ENCODE results near the gene DCTN2.

The DCTN2 gene

DNA sequence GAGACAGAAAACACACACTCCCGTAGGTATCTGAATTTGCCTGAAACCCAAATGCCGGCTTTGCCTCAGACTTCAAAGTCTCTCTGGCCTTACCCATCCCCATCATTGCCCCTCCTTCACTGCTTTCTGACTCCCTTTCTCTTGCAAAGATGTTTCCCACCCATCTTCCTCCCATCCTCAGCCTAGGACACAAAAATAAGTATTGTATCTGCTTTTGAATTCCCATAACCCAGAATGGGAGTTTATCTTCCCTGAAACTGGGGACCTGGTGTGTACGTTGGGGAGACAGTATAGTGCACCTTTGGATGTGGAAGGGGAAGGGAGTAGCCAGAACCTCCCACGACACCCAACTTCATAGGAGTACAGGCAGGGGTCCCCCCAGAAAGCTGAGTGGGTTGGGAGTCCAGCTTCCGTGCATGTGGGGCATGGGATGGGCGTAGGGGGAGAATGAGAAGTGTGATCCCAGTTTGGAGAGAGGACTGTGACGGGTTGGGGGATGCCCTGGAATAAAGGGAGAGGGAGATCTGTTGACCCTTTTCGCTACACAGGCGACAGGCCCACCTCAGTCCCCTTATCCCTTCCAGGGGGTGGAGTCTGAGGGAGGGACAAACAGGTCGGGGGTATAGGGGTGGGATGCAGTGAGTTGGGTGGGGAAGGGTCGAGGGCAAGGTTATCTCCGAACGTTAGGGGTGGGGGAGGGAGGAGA is 2.4 kb upstream of the DCTN2 start:
- no peak for DNase-seq

DNA sequence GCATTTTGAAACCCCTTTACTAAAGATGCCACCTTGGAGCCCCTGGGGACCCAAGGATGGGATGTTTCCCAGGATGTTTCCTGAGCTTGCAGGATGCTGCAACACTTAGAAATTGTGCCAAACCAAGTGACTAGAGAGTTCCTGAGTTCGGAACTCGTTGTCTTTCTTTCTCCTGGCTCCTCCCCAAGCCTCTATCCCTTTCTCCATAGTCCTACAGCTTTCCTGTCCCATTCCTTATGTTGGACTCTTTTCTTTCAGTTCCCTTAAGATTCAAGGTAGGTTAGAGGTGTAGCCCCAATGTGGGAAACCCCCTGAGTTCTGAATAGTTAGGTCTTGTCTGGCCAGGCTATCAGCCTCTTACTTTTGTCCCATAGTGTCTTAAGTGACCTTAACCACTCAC is 1.5 kb upstream of the DCTN2 start:
- no peak for DNase-seq

DNA sequence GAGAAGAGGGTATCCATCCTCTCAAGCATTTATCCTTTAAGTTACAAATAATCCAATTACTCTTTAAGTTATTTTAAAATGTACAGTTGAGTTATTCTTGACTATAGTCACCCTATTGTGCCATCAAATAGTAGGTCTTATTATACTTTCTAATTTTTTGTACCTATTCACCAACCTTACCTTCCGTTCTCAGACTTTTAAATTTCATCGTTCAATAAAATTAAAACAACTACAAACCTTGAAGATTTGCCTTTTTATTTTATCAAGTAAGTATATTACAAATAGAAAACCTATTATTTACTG is 972 bp upstream of the DCTN2 start:
- no peak for DNase-seq

DNA sequence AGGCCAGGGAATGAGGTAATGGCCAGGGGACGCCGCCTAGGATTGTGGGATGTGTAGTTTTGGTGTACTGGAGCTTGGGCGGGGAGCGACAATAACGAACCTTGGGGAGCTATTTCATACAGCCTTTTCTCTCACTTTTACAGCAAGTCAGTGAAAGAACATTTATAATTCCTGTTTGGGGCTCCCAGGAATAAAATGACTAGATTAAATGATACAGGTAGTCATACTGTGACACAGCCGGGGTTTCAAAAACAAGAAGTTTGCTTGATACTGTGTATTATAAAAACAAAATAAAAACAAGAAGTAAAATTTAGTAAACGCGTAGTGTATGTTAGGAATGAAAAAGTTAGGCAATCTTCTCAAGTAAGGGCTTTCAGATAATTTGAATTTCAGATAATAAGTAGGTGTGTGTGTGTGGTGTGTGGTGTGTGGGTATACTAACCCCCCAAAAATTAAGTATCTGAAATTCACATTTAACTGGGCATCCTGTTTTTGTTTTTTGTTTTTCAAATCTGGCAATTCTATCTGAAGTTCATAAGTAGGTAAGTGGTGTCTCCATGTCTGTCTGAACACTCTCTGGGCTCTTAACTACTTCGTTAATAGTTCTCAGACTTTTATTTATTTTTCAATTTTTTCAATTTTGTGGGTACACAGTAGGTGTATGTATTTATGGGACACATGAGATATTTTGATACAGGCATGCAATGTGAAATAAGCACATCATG is 458 bp upstream of the DCTN2 start:
- DNase-seq, result no peak

DNA sequence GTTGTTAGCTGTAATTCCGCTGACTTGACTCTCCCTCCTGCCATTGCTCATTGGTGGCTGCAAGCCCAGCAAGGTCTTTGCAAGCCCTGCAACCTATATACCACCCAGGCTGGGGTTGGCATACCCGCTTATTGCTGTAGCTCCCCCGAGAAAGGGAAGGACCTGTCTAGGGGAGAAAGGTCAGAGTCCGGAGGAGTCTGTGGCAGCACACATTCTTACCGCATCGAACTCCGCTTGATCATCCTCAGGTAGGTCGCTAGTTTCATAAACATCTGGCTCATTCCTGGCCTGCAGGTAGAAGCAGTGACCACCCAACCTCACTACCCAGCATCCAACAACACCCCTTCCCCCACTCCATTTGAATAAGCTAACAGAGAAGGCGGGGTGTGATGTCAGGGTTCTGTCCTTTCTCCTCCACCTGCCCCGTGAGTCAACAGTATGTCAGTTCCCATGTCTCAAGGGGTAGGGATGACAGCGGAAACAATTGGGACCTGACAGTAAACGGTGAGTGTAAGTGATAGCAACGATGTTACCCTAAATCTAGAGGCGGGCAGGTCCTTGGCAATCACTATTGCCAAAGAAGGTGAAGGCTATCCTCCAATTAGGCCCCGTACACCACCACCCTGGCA is 1.1 kb downstream of the DCTN2 start:
- no peak for DNase-seq

DNA sequence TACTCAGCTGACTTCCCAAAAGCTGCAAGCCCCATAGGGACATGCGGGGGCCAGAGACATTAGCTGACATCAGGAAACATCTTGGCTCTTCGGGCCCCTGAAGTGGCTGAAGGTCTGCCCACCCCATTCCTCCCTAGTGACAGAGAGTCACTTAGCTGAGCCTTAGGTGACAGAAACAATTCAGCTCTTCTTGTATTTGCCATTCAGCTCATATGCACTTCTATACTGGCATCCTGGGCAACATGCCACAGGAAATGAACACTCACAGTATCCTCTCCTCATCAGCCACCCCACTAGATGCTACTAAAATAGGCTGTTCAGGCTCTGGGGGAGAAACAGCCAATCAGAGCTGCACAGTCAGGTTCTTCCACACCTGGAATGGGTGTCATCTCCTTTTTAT is 3.4 kb downstream of the DCTN2 start:
- no peak for DNase-seq

DNA sequence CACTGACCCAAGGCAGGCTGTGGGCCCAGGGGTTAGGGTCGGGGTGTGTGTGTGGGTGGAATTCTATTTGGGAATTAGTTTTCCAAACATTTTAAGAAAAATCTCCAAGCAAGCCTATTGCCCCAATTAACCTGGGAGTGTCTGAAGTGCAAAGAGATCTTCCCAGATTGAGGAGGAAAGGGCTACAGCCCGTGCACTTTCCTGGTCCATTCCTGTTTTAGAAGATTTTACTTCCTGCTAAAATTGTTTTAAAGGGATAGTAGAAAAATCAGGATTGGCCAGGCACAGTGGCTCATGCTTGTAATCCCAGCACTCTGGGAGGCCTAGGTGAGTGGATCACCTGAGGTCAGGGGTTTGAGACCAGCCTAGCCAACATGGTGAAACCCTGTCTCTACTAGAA is 5.3 kb downstream of the DCTN2 start:
- DNase-seq, result no peak

DNA sequence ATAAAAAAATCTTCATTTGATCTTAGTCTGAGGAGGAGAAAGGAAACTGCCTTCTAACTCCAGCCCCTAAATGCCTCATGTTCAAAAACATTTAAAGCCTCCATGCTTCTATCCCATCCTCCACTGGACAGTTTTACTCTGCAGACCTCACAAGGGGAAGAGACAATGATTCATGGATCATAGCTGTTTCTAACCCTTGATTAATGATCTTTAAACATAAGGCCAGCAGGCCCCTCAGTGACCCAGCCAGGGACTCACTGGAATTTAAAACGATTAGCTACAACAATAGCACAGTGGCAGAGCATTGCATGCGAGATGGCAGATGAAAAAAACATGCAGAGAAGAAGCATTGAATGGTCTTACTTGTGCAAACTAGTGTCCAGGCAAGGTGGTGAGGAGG is 6.0 kb downstream of the DCTN2 start:
- DNase-seq, result no peak

DNA sequence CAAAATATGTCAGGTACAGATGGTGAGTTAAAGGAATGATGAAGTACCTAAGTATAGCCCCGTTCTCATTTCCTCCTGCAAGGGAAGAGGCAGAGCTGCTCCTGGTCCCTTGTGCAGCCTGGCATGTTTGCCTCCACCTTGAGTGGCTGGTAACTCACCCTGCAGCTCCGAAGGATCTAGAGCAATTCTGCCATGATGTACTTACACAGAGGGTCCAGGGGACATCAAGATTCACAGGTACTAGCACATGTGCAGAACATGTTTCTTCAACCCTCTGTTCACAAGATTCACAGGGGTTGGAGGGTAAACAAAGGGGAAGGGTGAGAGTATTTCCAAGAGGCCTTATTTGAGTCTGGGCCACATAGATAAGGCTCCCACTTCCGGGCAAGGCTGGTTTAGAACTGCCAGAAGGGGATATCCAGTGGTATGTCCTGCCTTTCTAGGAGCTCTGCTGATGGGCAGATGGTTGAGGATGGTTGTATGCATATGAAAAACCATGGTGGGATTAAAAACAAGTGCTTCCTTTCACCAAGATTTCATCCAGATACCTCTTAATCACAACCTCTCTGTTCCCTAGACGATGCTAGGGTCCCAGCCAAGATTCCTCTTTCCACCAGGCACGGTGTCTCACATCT is 7.7 kb downstream of the DCTN2 start:
- DNase-seq, result no peak

DNA sequence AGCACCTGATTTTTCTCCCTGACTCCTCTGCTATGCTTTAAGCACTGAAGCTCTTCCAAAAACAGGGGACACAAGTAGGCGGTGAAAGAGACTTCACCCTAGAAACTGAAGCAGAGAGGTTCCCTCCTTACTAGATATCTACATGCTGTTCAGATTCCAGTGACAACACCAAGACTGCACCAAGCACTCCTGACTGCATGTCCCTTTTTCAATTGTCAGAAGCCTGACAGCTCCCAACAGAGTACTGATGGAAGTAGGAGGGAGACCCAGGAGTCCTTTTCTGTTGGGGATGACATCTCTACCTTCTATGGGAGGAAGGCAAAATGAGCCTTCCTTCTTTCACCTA is 10.4 kb downstream of the DCTN2 start:
- no peak for DNase-seq

DNA sequence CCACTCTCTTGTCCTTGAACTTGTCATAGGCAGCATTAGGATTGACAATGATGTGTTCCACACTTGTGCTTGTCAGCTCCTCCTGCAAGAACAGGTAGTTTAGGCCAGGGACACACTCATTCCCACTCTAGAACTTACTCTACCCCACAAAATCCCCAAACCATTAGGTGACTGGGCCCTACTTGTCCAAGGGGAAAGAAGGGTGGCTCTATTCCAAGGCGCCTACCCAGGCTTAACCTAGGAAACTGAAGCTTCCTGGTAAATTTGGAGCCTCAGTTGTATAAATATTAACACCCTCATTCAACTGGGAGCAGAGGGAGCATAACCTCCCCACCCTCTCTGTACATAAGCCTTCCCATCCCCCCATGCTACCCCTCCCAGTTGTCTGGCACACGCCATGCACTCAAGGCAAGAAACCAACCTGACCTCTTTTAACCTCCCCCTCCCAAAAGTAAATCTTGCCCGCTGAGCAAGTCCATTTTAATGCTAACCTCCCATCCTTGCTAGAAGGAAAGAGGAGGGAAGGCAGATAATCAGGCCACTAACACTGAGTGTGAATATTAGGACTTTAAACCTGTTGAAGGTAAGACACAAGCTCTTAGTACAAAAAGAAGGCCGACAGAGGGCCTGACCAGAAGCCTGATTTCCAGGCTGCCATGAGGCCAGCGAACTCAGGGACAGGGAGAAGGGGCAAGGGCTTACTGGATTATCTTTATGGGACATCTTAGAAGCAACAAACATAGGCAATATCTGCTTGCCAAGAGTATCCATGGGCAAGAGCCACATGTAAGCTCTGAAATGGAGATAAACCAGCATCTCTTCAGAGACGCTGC is 11.0 kb downstream of the DCTN2 start:
- DNase-seq, result no peak

DNA sequence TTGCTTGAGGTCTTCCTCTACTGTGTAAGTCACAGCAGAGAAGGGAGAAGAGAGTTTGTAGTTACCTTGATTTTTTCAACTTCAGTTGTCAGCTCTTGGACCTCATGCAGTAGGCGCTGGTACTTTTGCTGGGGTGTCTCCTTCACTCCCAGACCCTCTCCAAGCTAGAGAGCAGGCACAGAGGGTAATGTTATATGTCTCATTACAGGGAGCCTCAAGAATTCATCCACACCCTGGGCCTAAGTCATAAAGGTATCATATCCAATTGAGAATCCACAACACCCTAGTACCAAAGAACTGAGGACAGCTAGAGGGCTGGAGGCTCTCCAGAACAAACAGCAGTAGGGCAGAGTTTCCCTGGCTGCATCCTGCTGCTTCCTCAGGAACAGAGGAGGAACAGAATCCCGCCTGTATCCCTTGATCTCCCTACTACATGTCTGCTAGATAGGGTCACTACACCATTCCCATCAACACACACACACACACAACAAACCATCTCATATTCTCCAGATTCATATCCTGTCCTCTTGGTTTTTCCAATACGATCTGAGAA is 11.9 kb downstream of the DCTN2 start:
- DNase-seq, result no peak

DNA sequence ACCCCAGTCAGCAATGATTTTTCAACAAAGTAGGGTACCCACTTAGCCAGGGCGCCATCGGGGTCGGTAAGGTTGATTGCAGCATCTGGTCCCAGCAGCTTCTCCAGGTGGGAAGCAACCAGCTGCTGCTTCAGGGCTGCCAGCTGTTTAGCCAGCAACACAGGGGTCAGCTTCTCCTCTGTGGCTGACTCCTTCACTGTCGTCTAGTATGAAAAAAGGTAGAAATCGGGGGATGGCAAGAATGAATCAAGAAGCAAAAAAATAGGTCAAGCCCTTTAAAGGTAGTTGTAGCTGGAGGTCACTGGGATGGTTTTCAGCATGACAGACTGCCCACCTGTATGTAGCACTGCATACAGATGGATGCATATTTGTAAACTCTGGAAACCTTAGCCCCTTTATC is 12.7 kb downstream of the DCTN2 start:
- DNase-seq, result no peak

DNA sequence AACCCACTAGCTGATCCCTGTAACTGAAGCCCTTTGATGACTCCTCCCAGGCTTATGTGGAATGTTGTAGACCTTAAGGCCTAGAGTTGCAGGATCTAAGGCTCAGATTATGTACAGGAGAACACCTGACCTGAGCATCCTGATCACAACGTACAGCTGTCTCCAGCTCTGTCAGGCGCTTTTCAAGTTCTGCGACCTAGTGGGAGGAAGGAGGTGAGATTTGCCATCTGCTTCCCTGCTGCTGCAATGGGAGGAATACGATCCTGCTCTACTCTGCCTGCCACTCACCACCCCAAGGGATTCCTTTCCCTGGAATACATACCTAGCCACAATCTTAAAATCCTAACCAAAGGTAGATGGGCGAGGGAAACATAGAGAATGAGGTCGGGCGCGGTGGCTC is 13.9 kb downstream of the DCTN2 start:
- DNase-seq, result no peak

DNA sequence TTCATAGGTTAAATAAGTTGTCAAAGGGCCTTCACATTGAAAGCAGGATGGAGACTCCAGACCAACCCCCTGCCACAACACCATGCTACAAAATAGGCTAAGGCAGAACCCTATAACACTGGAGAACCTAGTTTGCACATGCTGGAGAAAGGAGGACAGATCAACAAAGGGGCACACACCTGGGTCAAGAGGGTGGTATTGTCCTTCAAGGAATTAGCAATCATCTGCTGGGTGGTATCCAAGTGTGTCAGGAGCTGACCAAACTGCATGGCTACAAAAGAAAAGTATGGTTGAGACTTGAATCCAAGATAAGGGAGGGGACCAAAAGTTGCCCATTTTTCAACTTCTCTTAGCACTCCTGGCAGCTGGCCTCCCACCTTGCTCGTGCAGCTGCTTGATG is 15.2 kb downstream of the DCTN2 start:
- no peak for DNase-seq

DNA sequence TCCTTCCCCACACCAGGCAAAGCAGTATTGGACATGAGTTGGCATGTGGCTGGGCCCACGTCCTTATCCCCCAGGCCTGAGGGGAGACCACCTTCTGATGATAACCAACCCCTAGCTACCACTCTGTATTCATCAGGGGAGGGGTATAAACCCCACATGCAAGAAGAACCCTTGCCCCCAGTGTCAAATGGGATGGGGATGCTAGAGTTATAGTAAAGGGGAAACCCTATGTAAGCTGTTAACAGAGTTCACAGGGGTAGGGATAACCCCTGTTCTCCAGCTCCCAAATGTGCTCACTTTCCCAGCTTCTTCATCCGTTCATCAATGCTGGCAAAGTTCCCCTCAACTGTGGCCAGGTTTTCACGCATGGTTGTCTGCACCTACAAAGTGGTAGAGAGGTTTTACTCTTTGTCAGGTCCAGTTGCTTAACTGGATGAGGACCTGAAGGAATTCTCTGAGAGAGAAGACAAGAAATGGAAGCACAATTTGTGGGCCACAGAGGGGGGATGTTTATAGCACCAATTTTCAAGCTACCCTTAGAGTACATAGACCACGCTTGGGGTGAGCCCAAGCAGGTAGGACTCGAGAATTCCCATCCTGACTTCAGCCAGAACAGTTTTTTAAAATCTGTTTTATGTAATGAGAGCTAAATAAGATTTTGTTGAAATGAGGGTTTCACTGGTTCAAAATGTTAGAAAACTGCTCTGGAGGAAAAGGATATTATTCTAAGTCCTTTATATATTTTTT is 16.4 kb downstream of the DCTN2 start:
- DNase-seq, result no peak

DNA sequence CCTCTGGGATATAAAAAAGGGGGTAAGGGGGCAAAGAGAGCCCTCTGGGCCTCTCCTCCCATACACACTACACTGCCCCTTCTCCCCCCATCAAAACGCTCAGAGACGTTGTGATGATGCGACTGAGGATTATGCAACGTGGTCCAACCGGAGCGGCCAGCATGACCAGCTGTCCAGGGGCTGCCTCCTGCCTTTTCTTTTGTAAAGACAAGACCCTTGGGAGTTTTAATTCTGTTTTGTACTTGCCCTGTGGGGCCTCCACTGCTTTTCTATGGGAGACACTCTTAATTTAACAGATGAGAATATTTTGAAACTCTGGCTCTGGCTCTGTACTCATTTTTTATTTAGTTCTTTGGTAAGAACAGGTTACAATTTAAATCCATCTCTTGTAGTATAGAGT is 17.2 kb downstream of the DCTN2 start:
- no peak for DNase-seq

DNA sequence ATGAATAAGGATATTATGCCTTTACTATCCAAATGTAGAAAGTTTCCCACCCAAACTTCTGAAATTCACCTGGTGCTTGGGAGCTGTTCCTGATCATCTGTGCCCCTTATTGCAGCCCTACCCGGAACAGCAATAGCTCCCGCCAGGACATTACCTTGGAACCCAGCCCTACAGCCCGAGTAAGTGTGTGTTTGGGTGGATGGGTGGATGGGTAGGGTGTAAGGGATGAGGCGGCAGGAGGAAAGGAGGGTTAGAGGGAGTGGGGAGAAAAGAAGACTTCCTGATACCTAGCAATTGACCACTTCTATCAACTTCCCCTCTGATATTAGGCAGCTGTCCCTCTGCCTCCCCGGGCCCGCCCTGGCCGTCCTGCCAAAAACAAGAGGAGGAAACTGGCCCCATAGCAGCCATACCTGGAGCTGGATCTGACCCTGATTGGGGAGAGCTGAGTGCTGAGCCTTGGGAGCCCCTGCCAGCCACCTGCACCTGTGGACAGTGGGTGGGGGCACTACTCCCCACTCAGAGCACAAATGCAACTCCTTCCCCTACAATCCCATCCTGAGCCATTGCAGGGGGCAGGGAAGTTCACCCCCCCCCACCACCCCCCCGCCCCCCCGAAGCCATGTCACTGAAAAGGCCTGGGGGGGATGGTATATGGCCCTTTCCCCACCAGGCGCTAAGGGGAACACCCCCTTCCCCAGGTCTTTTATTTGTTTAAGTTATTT is 18.0 kb downstream of the DCTN2 start:
- no peak for DNase-seq

DNA sequence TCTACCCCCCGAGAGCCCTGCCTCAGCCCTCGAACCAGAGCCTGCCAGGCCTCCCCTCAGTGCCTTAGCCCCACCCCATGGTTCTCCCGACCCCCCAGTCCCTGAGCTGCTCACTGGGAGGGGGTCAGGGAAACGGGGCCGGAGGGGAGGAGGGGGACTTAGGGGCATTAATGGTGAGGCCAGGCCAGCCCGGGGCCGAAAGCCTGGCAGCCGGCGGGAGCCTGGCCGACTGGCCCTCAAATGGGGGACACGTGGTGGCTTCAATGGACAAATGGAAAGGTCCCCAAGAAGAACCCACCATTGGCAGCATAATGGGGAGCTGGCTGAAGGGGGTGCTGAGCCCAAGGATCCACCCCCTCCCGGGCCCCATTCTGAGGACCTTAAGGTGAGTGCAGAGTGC is 18.8 kb downstream of the DCTN2 start:
- no peak for DNase-seq

DNA sequence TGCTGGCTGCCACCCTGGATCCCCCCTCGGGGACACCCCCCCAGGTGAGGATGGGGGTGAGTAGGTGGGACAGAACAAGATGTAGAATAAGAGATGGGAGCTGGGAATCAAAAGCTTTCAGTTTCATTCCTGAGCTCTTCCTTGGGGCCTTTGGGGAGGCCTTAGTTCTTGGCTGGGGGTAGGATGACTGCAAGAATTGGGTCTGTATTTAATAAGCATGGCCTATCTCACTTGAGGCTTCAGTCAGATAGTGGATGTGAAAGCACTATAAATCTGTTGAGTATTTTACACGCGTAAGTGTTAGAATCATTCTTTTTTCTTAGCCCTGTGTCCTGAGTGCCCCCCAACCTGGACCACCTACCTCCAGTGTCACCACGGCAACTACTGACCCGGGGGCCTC is 19.8 kb downstream of the DCTN2 start:
- DNase-seq, result no peak

DNA sequence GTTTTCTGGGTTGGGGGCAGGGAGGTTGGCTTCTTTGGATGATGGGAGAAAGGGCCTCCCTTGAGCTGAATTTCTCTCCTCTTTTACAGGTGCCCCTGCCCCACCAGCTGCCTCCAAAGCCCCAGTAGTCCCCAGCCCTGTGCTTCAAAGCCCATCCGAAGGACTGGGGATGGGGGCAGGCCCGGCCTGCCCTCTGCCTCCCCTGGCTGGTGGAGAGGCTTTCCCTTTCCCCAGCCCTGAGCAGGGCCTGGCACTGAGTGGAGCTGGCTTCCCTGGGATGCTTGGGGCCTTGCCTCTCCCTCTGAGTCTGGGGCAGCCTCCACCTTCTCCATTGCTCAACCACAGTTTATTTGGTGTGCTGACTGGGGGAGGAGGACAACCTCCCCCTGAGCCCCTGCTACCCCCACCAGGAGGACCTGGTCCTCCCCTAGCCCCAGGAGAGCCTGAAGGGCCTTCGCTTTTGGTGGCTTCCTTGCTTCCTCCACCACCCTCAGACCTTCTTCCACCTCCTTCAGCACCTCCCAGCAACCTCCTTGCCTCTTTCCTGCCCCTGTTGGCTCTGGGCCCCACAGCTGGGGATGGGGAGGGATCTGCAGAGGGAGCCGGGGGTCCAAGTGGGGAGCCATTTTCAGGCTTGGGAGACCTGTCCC is 20.4 kb downstream of the DCTN2 start:
- no peak for DNase-seq
